ENCODE measurements around the gene TEX264.

GRCh38 chr3:51750878-51751277 lies 79.8 kb downstream of the TEX264 start:
- TF ChIP-seq CTCF (conservative IDR thresholded peaks at IDR 0.05; ENCODE audit: low read length) (no peak), EZH2phosphoT487 (IDR thresholded peaks at IDR 0.05; ENCODE audit: borderline replicate concordance) (no peak)

Data from Loucy (cell line).